ENCODE measurements around the gene ZNF219.
A peak's percentile ranks its signal among the peaks of the same experiment; 100 is the strongest.

The ZNF219 gene

DNA sequence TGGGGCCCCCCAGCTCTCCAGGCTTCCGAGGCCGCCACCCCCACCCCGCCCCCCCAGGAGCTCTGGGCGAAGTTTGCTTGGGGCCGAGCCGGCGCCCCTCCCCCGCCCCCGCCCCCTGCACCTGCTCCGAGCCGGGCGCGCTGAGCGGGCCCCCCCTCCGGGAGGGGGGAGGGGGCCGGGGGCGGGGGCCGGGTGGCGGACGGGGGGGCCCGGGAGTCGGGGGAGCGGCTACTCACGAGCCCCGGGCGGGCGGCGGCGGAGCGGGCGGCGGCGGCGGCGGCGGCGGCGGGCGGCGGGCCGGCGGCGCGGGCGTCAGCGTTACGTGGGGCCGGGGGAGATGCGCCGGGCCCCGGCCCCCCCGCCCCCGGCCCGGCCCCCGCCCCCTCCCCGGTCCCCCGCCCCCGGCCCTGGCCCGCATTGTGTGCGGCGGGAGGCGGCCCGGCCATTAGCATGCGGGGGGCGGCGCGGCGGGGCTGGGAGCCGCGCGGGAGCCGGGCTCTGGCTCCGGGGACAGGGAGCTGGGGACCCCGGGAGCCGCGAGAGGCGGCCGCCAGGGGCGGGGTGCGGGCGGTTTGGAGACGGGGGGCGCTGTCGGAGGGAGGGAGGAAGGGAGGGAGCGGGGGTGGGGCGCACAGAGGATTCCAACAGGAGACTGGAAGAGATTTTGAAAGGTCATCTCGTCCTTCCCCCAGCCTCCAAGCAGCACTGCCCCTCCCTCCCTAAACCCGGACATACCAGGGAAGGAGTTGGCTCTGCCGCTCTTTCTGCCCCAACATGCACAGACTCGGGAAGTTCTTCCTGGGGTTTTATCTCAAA, at the start of gene ZNF219:
ZNF219 (minus strand) TSS at position 580 of the 816 bp plus-strand sequence. CDS start 5,064 bp downstream, outside the sequence.
- DNase-seq (ENCODE audit: low read depth), result peak; percentile 30

DNA sequence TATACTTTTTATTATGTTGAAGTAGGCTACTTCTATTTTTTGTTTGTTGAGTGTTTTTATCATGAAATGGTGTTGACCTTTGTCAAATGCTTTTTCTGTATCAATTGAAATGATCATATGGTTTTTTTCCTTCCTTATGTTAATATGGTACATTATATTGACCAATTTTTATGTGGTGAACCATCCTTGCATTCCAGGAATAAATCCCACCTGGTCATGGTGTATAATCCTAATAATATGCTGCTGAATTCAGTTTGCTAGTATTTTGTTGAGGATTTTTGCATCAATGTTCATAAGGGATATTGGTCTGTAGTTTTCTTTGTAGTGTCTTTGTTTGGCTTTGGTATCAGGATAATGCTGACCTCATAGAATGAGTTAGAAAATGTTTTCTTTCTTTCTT, 47.0 kb upstream of the ZNF219 start:
- DNase-seq (ENCODE audit: low read depth), result no peak

DNA sequence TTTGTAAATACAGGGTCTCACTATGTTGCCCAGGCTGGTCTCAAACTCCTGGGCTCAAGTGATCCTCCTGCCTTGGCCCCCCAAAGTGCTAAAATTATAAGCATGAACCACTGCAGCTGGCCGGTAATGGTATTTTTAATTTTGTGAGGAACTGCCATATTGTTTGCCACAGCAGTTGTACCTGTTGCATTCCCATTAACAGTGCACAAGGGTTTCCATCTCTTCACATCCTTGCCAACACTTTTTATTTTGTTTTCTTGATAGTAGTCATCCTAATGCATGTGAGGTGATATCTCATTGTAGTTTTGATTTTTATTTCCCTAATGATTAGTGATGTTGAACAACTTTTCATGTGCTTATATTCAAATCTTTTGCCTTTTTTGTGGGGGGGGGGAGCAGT, 43.9 kb upstream of the ZNF219 start:
- DNase-seq (ENCODE audit: low read depth), result no peak

DNA sequence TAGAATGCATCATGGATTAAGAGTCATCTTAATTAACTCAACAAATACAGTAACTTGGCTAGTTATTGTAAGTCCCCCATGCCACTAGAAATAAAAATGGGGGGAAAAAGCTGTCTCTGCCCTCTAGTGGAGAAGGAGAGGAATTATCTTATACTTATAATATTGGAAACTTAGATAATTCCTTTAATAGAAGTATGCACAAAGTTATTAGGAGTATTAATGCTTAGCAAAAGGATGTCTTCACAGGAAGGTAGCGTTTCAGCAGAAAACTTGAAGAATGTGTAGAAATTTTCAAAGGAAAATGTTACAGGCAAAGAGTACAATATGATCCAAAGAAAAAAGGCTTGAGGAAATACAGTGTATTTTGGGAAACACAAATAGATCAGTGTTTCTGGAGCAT, 37.6 kb upstream of the ZNF219 start:
- no peak for DNase-seq (ENCODE audit: low read depth)

DNA sequence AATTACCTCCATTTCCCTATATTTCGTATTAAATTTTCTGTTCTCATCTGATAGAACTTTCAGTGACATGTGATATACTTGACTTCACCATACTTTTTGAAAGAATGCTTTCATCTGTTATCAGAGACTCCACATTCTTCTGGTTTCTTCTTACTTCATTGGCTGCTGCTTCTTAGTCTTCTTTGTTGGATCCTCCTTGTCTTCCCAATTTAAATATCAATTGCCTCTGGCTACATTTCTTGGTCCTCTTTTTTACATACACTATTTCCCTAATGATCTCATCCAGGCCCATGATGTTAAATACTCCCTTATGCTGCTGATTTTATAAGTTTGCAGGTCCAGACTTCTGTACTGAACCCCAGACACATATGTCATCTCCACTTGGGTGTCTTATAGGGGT, 35.4 kb upstream of the ZNF219 start:
- DNase-seq (ENCODE audit: low read depth), result no peak

DNA sequence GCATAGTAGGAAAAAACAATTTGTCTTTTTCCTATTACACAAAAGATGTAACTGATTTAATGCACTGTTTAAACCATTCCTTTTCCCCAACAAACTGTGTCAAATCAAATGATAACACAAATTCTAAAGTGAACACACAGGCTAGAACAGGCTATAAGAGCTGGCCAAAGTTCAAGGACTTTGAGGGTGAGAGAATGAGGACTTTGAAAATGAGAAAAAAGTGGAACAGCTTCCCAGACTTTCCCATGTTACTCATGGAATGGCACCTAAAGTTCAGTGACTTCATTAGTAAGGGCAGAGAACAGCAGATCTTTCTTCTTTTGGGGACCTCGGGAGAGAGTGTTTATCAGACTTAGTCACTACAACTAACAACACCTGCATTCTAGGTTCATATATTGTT, 25.0 kb upstream of the ZNF219 start:
- DNase-seq (ENCODE audit: low read depth), result no peak

DNA sequence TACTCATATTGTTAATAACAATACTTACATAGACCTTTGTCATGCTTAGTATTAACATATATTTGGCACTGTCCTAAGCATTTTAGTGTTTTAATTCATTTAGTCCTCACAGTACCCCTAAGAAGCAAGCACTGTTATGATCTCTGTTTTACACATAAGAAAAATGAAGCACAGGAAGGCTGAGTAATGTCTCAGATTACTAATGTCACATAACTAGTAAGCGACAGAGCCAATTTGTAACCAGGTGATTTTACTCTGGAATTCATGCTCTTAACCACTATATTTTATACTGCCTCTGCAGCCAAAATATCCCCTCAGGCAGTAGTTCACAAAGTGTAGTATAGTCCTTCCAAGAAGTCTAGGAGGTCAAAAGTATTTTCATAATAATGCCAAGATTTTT, 22.7 kb upstream of the ZNF219 start:
- DNase-seq (ENCODE audit: low read depth), result no peak

DNA sequence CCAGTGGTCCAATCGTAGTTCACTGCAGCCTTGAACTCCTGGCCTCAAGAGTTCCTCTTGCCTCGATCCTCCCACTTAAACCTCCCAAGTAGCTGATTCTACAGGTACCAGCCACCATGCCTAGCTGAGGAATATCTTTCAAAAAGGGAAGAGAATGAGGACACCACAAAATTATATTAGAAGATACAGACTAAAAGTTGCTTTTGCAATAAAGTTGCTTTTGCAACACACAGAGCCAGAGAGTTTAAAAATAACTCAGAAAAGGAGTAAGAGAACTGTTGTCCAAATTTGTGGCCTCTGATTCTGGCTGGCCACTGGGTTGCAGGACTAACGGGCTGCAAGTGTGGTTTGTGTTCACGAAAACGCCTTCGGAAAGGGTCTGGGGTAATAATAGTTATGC, 22.2 kb upstream of the ZNF219 start:
- DNase-seq (ENCODE audit: low read depth), result no peak

DNA sequence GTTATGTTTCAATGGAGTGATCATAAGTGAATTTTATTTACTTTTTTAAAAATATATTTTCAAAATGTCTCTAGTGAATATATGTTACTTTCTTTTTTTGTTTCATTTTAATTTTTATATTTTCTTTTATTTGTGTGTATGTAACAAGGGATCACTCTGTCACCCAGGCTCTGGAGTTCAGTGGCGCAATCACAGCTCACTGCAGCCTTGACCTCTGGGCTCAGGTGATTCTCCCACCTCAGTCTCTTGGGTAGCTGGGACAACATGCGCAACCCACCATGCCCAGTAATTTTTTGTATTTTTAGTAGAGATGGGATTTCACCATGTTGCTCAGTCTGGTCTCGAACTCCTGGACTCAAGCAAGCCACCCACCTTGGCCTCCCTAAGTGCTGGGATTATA, 20.5 kb upstream of the ZNF219 start:
- DNase-seq (ENCODE audit: low read depth), result no peak

DNA sequence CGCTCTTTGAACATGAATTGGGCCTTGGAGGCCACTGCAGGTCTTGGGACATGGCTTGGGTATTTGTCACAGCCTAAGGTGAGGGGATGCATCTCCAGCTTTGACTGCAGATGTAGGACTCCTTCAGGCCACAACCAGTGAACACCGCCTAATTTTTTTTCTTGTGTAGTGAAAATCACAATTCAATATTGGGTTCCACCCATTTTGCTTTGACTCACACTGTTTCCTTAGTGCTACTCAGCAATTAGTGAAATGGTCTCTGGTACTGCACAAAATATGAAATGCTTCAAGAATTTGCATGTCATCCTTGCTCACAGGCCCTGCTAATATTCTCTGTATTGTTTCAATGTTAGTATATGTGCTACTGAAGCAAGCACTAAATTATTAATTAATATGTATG, 14.9 kb upstream of the ZNF219 start:
- no peak for DNase-seq (ENCODE audit: low read depth)

DNA sequence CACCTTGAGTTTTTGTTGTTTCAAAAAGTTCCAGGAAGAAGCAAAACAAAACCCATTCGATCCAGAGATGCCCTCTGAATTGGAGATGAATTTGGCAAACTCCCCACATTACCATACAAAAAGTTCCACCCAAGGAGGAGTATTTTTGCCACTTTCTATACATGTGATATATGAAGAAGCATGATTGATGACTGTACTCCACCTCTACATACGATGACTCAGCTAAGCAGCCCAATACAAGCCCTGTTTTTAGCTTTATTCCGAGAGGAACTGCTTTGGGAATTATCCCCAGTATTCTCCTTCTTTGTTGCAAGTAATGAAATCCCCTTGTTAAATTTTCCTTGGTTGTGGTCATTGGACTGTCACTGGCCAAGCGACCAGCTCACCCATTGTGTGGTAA, 13.8 kb upstream of the ZNF219 start:
- no peak for DNase-seq (ENCODE audit: low read depth)

DNA sequence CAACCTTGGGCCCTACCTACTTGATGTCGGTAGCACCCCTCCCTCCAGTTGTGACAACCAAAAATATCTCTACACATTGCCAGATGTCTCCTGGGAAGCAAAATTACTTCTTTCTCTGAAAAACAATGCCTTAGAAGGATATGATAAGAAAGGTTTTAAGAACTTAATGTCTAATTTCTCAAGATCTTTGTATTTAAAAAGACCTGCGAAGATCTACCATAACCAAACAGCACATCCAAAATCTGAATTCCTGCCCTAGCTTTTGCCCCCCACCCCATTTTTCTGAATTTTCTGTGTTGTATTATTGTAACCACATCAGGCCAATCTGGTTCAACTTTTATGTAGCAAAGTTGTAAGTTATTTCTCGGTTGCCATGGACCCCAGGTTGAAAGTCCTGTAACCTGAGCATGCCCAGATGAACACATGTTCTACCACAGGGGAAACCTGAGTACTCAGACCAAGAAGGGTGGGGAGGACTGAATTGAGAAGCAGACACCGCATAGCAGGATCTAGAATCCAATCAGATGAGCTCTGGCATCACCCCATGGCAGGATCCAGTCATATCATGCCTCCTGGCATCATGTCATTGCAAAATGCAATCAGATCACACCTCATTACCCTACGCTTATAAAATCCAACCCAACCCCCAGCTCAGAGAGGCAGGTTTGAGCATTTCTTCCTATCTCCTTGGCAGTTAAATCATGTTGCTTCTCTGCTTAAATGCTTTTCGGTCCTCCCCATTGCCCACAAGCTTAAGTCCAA, 11.1 kb upstream of the ZNF219 start:
- DNase-seq (ENCODE audit: low read depth), result no peak

DNA sequence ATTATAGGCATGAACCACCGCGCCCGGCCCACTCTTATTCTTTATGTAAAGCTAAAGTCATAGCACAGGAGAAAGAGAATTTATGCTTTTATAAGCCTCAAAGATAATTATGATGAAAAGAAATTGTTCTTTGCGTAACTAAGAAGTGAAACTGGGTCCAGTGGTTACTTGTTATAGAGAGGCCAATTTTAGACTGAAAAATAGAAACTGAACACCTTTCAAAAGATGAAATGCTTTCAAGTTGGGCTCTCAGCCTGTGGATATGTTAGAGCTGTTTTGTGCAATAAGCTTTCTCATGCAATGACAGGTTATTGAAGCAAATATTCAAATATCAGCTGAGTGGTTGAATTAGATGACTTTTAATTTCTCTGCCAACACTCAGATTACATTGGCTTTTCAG, 10.3 kb upstream of the ZNF219 start:
- DNase-seq (ENCODE audit: low read depth), result no peak

DNA sequence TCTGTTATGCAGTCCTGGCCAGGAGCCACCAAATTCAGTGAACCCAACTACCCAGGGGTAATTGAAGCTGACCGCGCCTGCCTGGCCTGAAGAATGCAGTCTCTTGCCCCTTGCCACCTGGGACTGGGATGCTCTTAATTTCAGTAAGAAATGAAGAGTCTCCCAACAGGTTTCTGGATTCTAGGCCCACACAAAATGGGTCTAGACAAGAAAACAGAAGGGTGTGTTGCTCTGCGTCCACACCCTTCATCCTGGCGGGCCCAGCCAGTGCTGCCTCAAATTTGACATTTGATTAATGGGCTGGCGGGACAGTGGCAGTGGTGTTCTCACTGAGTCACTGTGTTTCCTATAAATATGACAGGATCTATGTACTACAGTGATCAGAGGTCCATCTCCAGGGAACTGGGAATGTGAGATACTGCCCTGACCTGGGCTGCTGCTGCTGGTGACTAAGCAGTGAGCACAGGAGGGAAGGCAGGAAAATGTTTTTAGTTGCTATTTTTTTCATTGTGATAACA, 8.9 kb upstream of the ZNF219 start:
- no peak for DNase-seq (ENCODE audit: low read depth)

DNA sequence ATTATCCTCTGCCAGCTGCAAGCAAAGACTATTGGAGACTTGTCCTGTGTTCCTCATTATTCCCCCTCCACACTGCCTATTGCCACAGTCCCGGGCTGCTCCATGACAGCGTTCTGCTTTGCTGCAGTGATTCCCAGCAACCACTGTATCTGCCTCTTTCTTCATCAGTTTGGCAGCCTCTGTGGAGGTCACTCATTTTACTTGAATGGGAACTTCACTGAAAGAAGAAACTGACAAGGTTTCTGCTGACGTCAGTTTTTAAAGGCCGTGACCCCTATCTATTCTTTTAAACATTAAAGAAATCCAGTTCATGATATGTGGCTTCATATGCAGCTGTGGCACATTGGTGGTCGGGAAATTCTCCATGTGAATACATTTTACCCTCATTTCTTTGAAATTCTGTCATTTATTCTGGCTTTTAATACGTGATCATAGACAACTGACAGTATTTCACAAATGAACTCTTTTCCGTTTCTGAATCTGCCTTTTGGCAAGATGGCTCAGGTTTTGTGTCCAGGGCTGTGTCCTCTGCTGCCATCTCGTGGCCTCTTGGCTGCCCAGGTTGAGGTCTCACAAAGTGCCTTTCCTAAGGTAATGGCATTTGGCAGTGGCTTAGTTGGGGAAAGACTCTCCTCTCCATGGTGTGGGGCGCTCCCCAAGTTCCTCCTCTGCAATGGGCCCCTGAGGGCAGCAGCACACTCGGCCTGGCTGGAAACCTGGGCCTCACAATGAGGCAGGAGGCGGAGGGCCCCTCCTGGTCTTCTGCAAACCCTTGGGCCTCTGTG, 8.2 kb upstream of the ZNF219 start:
- peak; percentile 30 for DNase-seq (ENCODE audit: low read depth)

DNA sequence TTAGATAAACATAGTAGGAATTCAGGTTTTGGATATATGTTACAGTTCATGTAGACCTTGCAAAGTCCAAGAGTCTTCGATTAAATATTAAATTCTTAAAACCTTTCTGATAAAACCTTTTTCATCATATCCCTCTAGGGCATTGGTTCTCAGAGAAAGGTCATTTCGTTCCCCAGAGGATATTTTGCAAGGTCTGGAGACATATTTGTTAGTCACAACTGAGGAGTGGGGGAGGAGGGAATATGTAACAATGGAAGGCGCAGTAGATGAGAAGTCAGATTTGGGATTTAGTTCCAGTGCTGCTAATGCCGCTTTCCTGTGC, 7.7 kb upstream of the ZNF219 start:
- DNase-seq (ENCODE audit: low read depth), result no peak

DNA sequence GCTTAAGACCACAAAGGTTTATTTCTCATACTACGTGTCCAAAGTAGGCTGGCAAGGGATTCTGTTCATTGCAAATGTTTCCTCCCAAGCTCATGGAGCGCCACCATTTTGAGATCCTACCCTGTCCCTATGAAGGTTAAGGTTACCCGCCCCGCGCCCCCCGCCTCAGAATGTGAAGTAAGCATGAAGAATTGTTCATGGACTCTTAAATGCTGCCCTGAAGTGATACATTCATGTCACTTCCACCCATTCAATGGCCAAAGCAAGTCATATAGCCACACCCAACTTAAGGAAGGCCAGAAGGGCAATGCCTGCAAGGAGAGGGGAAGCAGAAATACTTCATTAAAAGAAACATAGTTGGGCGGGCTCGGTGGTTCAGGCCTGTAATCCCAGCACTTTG, 6.6 kb upstream of the ZNF219 start:
- no peak for DNase-seq (ENCODE audit: low read depth)

DNA sequence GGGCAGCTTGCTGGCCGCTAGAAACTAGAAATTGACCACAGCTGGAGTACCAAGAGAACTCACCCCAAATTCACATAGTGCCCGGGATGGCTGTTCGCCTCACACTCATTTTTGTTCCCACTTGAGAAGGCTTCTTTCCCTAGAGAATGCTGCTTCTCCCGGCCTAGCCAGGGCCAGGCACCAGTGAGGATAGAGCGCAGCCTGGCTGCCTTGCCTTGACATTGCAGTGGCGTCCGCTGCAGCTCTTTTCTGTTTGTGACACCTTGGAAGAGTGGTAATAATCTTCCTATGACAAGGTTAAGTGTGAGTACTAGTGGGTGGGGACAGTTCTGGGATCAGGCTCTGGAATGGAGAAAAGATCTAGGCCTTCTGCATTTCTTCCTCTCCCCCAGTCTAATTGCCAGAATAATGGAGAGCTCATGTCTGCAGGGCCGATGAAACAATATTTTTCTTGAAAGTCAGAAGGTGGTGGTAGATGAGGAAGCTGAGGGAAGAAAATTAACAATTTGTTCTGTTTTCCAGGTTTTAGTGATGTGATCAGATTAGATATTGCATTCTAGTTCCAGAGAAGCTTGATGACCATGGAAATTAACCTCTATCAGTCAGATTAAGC, 6.1 kb upstream of the ZNF219 start:
- peak; percentile 27 for DNase-seq (ENCODE audit: low read depth)

DNA sequence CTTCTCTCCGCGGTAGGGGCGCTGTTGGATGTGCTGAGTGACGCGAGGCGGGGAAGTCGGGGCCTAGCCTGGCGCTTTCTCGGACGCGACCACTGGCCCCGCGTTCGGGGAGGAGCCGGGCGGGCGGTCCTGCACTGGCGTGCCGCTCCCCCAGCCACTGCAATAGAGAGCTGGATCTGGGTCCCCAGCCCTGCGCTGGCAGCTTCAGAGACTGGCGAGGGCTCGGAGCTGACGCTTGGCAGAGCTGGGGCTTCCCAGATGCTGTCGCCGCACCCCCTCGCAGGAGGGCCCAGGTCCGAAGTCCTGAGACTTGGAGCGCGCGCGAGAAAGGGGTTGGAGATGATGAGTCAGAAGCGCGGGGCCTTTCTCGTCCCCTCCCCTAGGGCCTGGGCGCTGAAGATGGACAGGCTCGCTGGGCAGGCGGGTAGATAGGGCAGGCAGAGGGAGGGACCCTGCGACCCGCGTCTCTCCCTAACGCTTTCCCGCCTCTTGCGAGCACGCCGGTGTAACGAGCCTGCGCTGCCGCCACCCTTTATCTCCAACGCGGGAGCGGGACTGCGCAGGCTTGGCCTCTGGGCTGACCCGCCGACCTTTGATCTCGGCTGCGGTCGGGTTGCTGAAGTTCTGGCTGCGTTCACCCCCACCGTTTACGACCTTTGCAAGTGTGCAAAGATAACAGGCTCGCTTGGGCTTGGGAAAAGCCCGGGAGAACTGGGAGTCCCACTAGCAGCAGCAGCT, 5.4 kb upstream of the ZNF219 start:
- DNase-seq (ENCODE audit: low read depth), result peak; percentile 85

DNA sequence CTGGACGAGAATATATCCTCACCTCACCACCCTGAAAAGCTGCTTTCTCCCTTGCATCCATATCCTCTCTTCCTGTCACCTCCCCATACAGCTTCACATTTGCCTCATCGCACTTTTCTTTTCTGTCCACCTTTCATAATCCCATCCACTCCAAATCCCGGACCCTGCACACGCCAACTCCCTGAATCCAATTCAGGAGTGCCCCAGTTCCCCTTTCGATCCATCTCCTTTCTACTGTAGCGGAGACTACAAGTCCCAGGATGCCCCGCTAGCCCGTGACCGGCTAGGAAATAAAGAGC, 4.9 kb upstream of the ZNF219 start:
- DNase-seq (ENCODE audit: low read depth), result no peak

DNA sequence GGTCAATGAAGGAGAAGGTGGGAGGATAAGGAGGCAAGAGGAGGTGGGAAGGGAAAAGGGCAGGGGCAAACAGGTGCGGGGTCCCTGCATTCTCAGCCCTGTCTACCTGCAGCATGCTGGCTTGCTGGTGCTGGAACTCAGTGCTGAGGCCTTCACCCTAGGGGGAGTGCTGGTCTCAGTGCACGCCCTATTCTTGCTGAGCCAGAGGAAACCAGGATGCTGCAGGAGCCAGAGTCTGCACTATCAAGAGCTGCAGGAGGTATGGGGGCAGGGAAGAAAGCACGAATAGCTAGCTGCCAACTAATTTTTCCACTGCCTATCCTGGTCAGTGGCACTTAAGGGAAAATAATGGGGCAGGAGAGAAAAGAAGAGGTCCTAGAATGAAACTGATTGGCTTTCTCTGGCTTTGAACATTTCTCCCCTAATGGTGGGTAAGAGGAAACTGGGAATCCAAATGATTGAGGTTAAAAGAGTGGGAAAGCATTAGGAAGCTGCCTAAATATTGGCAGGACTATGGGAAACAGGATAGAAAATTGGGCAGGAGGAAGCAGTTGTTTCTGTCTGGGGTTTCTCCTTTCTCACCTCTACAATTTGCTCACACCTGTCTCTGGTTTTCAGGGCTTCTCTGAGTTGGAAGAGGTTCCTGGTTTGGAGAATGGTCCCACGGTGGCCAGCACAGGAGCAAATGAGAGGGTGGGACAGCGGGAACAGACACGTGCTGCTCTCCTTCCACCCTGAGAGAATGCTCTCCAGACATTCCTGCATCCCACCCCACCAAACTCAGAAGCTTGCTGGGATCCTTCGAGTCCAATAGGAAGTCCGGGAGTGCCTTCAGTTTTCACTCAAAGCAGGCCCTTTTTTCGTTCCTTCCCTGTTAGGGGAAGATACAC, 4.3 kb upstream of the ZNF219 start:
- no peak for DNase-seq (ENCODE audit: low read depth)
